Activated CD8-positive, alpha-beta memory T cell treated with anti-CD3 and anti-CD28 coated beads, Interleukin-2, amount 50 U/mL, for 24 hours (primary cell): ENCODE data around the gene PHF1.

Experiments used
- DNase-seq: peaks from one replicate; pipeline ENCODE4 v3.0.0-alpha.2; 2020; ENCODE audit errors: extremely low read depth

Gene PHF1

GRCh38 chr6:33431880-33432541 is 21.2 kb downstream of the PHF1 start:
- no peak for DNase-seq

- DNase-seq = no peak
Measured at GRCh38 chr6:33432546-33432945, 21.7 kb downstream of the PHF1 start.

GRCh38 chr6:33433001-33433543 is 22.3 kb downstream of the PHF1 start:
- no peak for DNase-seq

- DNase-seq = no peak
Measured at GRCh38 chr6:33433544-33434191, 22.9 kb downstream of the PHF1 start.

- DNase-seq = no peak
Measured at GRCh38 chr6:33434961-33435360, 24.1 kb downstream of the PHF1 start.

GRCh38 chr6:33437666-33438065 is 26.9 kb downstream of the PHF1 start:
- DNase-seq = no peak

- DNase-seq = no peak
Measured at GRCh38 chr6:33438978-33439594, 28.3 kb downstream of the PHF1 start.

GRCh38 chr6:33439956-33440648 is 29.3 kb downstream of the PHF1 start:
- DNase-seq = no peak

GRCh38 chr6:33440649-33441309 is 30.0 kb downstream of the PHF1 start:
- no peak for DNase-seq

- no peak for DNase-seq
Measured at GRCh38 chr6:33441457-33441856, 30.6 kb downstream of the PHF1 start.

GRCh38 chr6:33442283-33442682 is 31.5 kb downstream of the PHF1 start:
- no peak for DNase-seq

GRCh38 chr6:33443025-33443424 is 32.2 kb downstream of the PHF1 start:
- DNase-seq = no peak

GRCh38 chr6:33443619-33444504 is 33.0 kb downstream of the PHF1 start:
- no peak for DNase-seq

GRCh38 chr6:33445119-33445603 is 34.3 kb downstream of the PHF1 start:
- no peak for DNase-seq

- no peak for DNase-seq
Measured at GRCh38 chr6:33446356-33446755, 35.5 kb downstream of the PHF1 start.

GRCh38 chr6:33450434-33450833 is 39.6 kb downstream of the PHF1 start:
- DNase-seq = no peak

- no peak for DNase-seq
Measured at GRCh38 chr6:33451606-33452005, 40.8 kb downstream of the PHF1 start.

GRCh38 chr6:33452496-33452895 is 41.7 kb downstream of the PHF1 start:
- DNase-seq = no peak

GRCh38 chr6:33453393-33454008 is 42.7 kb downstream of the PHF1 start:
- no peak for DNase-seq
